ENCODE measurements around the gene AP1G2.
"Not testable (repeated sequence)": the region's sequence is repeated elsewhere in the genome, so short reads cannot be mapped to it uniquely, and the experiment has no call there.

AP1G2 gene

DNA sequence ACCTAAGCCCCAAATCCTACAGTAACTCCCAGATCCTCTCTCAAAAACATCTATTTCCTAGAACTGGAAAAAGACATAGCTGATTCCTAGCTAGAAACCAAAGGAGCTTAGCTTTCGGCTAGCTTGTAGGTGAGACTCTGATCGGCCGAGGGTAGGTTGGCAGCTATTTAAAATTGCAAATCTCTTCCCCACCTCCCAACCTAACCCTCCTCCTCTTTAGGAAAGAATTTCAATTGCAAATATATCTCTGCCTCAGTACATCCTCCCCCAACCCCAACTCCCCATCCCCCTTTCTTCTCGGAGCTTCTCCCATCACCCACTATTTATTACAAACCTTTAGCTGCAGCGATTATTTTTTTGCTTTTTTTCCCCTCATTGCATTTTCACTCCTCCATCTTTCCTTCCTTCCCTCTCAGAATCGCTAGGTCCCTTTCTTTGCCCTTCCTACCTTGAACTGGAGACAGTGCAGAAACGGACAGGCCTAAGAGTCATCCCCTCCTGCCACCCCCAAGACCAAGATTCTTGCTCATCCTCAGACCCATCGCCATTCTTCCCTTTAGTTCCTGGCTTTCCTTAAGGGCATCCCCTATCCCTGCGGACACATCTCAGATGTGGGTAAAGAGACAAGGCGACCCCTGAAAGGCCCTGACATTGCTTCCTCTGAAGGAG is 29.4 kb downstream of the AP1G2 start:
- Histone ChIP-seq H3K27me3 (ENCODE audit: control insufficient read depth, insufficient read depth, low read length) (no peaks in the 10 kb centered on the region), H3K36me3 (ENCODE audit: control insufficient read depth, insufficient read depth, low read length) (no peaks in the 10 kb centered on the region), H3K9ac (ENCODE audit: low read length) (no peak overlapping the region), H3K4me3 (ENCODE audit: low read length) (no peak overlapping the region), H3K4me1 (ENCODE audit: control insufficient read depth, insufficient read depth, low read length) (no peaks in the 10 kb centered on the region), H3K9me3 (ENCODE audit: control insufficient read depth, low read length) (no peaks in the 10 kb centered on the region)

GRCh38 chr14:23537351-23538049 is 30.1 kb downstream of the AP1G2 start:
- Histone ChIP-seq H3K9ac (ENCODE audit: low read length) (no peak overlapping the region), H3K36me3 (ENCODE audit: control insufficient read depth, insufficient read depth, low read length) (no peaks in the 10 kb centered on the region), H3K4me3 (ENCODE audit: low read length) (no peak overlapping the region), H3K9me3 (ENCODE audit: control insufficient read depth, low read length) (no peaks in the 10 kb centered on the region), H3K4me1 (ENCODE audit: control insufficient read depth, insufficient read depth, low read length) (no peaks in the 10 kb centered on the region), H3K27me3 (ENCODE audit: control insufficient read depth, insufficient read depth, low read length) (no peaks in the 10 kb centered on the region)

DNA sequence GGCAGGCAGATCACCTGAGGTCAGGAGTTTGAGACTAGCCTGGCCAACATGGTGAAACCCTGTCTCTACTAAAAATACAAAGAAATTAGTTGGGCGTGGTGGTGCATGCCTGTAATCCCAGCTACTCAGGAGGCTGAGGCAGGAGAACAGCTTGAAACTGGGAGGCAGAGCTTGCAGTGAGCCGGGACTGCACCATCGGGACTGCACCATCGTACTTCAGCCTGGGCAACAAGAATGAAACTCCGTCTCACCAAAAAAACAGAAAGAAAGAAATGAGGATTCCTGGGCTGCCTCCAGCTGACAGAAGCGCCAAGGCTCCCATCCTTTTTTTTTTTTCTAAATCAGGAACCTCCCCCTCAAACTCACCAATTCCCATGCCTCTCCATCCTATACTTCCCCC is 30.7 kb downstream of the AP1G2 start:
- H3K4me3 ChIP-seq (ENCODE audit: low read length); H3K4me1 ChIP-seq (ENCODE audit: control insufficient read depth, insufficient read depth, low read length); H3K27me3 ChIP-seq (ENCODE audit: control insufficient read depth, insufficient read depth, low read length); H3K9me3 ChIP-seq (ENCODE audit: control insufficient read depth, low read length); H3K36me3 ChIP-seq (ENCODE audit: control insufficient read depth, insufficient read depth, low read length); H3K9ac ChIP-seq (ENCODE audit: low read length): not testable (repeated sequence)

GRCh38 chr14:23536494-23536893 is 31.1 kb downstream of the AP1G2 start:
- no peak overlapping the region for H3K4me3 ChIP-seq (ENCODE audit: low read length)
- no peaks in the 10 kb centered on the region for H3K4me1 ChIP-seq (ENCODE audit: control insufficient read depth, insufficient read depth, low read length)
- H3K27me3 ChIP-seq (ENCODE audit: control insufficient read depth, insufficient read depth, low read length), result no peaks in the 10 kb centered on the region
- no peaks in the 10 kb centered on the region for H3K36me3 ChIP-seq (ENCODE audit: control insufficient read depth, insufficient read depth, low read length)
- H3K9me3 ChIP-seq (ENCODE audit: control insufficient read depth, low read length), result no peaks in the 10 kb centered on the region
- H3K9ac ChIP-seq (ENCODE audit: low read length), result no peak overlapping the region

- Histone ChIP-seq H3K4me1 (ENCODE audit: control insufficient read depth, insufficient read depth, low read length) (no peaks in the 10 kb centered on the region), H3K9me3 (ENCODE audit: control insufficient read depth, low read length) (no peaks in the 10 kb centered on the region), H3K4me3 (ENCODE audit: low read length) (no peak overlapping the region), H3K27me3 (ENCODE audit: control insufficient read depth, insufficient read depth, low read length) (no peaks in the 10 kb centered on the region), H3K36me3 (ENCODE audit: control insufficient read depth, insufficient read depth, low read length) (no peaks in the 10 kb centered on the region), H3K9ac (ENCODE audit: low read length) (no peak overlapping the region)
Measured at GRCh38 chr14:23535943-23536342, 31.6 kb downstream of the AP1G2 start.

DNA sequence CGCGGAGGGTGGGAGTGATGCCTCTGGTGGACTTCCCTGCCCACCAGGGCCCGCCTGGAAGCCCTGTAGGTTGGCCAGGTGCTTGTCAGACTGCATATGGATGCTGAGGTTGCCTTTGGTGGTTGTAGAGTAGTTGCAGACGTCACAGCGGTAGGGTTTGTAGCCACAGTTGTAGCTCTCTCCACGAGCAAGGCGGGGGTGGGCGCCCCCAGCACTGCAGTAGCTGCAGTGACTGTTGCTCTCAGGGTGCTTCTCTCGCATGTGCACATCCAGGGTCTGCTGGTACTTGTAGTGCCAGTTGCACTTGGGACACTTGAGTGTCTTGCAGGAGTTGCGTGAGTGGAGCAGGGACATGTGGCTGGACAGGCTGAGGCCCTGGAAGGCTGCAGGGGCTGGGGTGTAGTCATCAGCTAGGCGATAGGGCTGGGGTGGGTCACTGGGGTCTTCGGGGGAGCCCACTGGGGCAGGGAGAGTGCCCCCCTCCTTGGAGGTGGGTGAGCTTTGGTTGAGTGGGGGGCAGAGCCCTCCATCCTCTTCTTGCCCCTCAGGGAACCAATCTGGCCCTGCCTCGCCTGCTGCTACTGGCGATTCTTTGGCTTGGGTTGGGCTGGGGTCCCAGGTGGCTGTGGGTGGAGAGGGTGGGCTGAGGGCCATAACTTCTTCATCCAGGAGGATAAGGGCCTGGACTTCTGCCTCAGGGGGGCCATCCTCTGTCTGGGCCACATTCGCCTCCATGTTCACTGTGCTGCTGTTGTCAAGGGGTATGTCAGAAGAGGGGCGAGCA is 33.7 kb downstream of the AP1G2 start:
- H3K36me3 ChIP-seq (ENCODE audit: control insufficient read depth, insufficient read depth, low read length), result no peaks in the 10 kb centered on the region
- H3K9me3 ChIP-seq (ENCODE audit: control insufficient read depth, low read length), result no peaks in the 10 kb centered on the region
- no peaks in the 10 kb centered on the region for H3K27me3 ChIP-seq (ENCODE audit: control insufficient read depth, insufficient read depth, low read length)
- H3K4me1 ChIP-seq (ENCODE audit: control insufficient read depth, insufficient read depth, low read length), result no peaks in the 10 kb centered on the region
- H3K9ac ChIP-seq (ENCODE audit: low read length), result no peak overlapping the region
- no peak overlapping the region for H3K4me3 ChIP-seq (ENCODE audit: low read length)

DNA sequence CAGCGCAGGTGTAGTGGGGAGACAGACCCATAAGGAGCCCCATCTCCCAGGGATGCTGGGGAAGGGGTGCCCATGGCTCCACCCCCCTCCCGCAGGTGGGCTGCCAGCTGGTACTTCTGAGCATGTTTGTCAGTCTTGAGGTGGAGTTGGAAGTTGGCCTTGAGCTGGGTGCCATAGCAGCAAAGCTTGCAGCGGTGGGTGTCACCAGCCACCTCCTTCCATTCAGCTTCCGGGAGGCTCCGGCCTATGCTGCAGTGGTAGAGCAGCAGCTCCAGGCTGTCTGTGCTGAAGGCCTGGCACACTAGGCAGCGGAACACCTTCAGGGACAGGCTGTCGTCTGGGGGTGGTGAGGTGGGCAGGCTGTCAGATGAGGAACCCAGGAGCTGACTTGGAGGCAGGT is 34.9 kb downstream of the AP1G2 start:
- H3K9me3 ChIP-seq (ENCODE audit: control insufficient read depth, low read length), result no peaks in the 10 kb centered on the region
- no peak overlapping the region for H3K9ac ChIP-seq (ENCODE audit: low read length)
- no peaks in the 10 kb centered on the region for H3K27me3 ChIP-seq (ENCODE audit: control insufficient read depth, insufficient read depth, low read length)
- no peaks in the 10 kb centered on the region for H3K36me3 ChIP-seq (ENCODE audit: control insufficient read depth, insufficient read depth, low read length)
- no peaks in the 10 kb centered on the region for H3K4me1 ChIP-seq (ENCODE audit: control insufficient read depth, insufficient read depth, low read length)
- no peak overlapping the region for H3K4me3 ChIP-seq (ENCODE audit: low read length)

- no peak overlapping the region for H3K4me3 ChIP-seq (ENCODE audit: low read length)
- no peaks in the 10 kb centered on the region for H3K27me3 ChIP-seq (ENCODE audit: control insufficient read depth, insufficient read depth, low read length)
- H3K9me3 ChIP-seq (ENCODE audit: control insufficient read depth, low read length), result no peaks in the 10 kb centered on the region
- no peaks in the 10 kb centered on the region for H3K36me3 ChIP-seq (ENCODE audit: control insufficient read depth, insufficient read depth, low read length)
- no peak overlapping the region for H3K9ac ChIP-seq (ENCODE audit: low read length)
- no peaks in the 10 kb centered on the region for H3K4me1 ChIP-seq (ENCODE audit: control insufficient read depth, insufficient read depth, low read length)
Measured at GRCh38 chr14:23531391-23531790, 36.2 kb downstream of the AP1G2 start.

DNA sequence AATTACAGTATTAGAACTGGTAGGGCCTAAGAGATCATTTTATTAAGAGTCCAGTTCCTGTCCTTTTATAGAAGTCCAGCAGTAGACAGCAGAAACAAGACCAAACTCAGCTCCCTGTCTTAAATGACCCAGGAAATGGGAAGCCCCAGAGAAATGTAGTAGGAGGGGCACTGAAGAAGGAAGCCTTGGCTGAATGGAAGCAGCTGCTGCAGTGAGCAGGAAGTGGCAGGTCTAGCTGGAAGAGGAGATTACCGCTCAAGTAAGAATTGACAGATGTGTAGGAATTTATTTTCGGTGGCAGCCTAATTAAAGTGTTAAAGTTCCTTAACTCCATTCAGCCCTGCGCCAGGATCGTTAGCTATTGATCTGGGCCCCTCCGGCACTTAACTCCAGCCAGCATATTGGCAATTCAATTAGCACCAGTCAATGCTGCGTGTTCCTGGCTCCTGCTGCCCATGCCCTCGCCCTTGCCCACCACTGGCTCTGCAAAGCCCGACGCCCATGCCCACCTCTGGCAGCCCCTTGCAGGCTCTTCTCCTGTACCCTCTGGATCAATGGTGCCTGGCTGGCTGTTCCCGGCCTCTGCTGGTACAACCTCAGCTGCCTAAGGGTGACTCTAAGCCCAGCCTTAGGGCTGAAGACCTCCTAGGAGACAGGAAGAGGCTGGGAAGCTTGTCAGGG is 37.1 kb downstream of the AP1G2 start:
- H3K27me3 ChIP-seq (ENCODE audit: control insufficient read depth, insufficient read depth, low read length), result no peaks in the 10 kb centered on the region
- no peak overlapping the region for H3K9ac ChIP-seq (ENCODE audit: low read length)
- H3K4me3 ChIP-seq (ENCODE audit: low read length), result no peak overlapping the region
- no peaks in the 10 kb centered on the region for H3K4me1 ChIP-seq (ENCODE audit: control insufficient read depth, insufficient read depth, low read length)
- no peaks in the 10 kb centered on the region for H3K36me3 ChIP-seq (ENCODE audit: control insufficient read depth, insufficient read depth, low read length)
- no peaks in the 10 kb centered on the region for H3K9me3 ChIP-seq (ENCODE audit: control insufficient read depth, low read length)

GRCh38 chr14:23529016-23529415 is 38.6 kb downstream of the AP1G2 start:
- Histone ChIP-seq H3K27me3 (ENCODE audit: control insufficient read depth, insufficient read depth, low read length) (no peaks in the 10 kb centered on the region), H3K9me3 (ENCODE audit: control insufficient read depth, low read length) (no peaks in the 10 kb centered on the region), H3K9ac (ENCODE audit: low read length) (no peak overlapping the region), H3K36me3 (ENCODE audit: control insufficient read depth, insufficient read depth, low read length) (no peaks in the 10 kb centered on the region), H3K4me1 (ENCODE audit: control insufficient read depth, insufficient read depth, low read length) (no peaks in the 10 kb centered on the region), H3K4me3 (ENCODE audit: low read length) (no peak overlapping the region)

DNA sequence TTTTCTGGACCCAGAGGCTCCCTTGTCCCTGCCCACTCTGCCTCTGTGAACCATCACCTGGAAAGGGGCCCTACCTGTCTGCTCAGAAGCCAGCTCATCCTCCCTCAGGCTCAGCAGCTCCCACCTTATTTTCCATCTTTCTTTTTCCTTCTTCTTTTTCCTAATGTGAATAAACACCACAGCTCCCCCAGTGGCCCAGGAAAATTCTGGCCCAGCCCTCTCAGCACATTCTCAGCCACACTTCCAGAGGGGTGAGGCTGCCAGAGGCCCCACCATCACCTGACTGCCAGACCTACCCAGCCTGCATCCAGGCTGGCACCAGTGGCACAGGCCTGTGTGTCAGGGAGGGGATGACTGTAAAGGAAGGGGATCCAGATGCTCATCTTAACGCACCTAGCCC is 39.0 kb downstream of the AP1G2 start:
- Histone ChIP-seq H3K27me3 (ENCODE audit: control insufficient read depth, insufficient read depth, low read length) (no peaks in the 10 kb centered on the region), H3K4me1 (ENCODE audit: control insufficient read depth, insufficient read depth, low read length) (no peaks in the 10 kb centered on the region), H3K4me3 (ENCODE audit: low read length) (no peak overlapping the region), H3K9ac (ENCODE audit: low read length) (no peak overlapping the region), H3K36me3 (ENCODE audit: control insufficient read depth, insufficient read depth, low read length) (no peaks in the 10 kb centered on the region), H3K9me3 (ENCODE audit: control insufficient read depth, low read length) (no peaks in the 10 kb centered on the region)

DNA sequence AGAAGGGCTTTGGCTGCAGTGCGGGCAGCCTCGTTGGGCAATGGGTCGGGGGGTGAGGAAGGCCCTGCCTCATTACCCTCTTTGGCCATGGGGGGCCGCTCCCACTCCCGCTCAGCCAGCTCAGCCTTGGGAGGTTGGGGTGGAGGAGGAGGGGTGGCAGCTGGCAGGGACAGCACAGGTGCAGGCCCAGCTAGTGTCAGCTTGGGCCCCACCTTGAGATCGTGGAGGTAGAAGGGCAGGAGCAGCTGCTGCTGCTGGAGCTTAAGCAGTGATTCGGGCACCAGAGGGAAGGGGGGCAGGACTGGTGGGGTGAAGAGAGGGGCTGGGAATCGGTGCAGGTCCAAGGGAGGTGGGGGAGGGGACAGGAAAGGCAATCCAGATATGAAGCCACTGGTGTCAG is 42.0 kb downstream of the AP1G2 start:
- Histone ChIP-seq H3K9ac (ENCODE audit: low read length) (no peak overlapping the region), H3K9me3 (ENCODE audit: control insufficient read depth, low read length) (no peaks in the 10 kb centered on the region), H3K4me3 (ENCODE audit: low read length) (no peak overlapping the region), H3K27me3 (ENCODE audit: control insufficient read depth, insufficient read depth, low read length) (no peaks in the 10 kb centered on the region), H3K4me1 (ENCODE audit: control insufficient read depth, insufficient read depth, low read length) (no peaks in the 10 kb centered on the region), H3K36me3 (ENCODE audit: control insufficient read depth, insufficient read depth, low read length) (no peaks in the 10 kb centered on the region)

Data from mucosa of stomach (tissue), 1 donor.